ENCODE measurements around the gene AGPAT1.
"Not testable (repeated sequence)": the region's sequence is repeated elsewhere in the genome, so short reads cannot be mapped to it uniquely, and the experiment has no call there.

AGPAT1 gene

GRCh38 chr6:32186151-32186840 is 10.4 kb upstream of the AGPAT1 start:
- Histone ChIP-seq H3K4me1 (ENCODE audit: control insufficient read depth in 2 of 2, insufficient read depth in 2 of 2, low read length in 2 of 2) (peaks cover 23 to 25% of the 10 kb centered on the region in 2 donors), H3K27ac (ENCODE audit: low read depth in 2 of 2, low read length in 2 of 2) (peak overlapping the region; percentile 36 to 43), H3K36me3 (ENCODE audit: control insufficient read depth in 2 of 2, insufficient read depth in 2 of 2, low read length in 2 of 2) (peaks cover 15 to 36% of the 10 kb centered on the region in 2 donors)
- H3K9me3 ChIP-seq (ENCODE audit: control insufficient read depth in 2 of 2, low read length in 2 of 2); H3K9ac ChIP-seq (ENCODE audit: low read depth in 1 of 2, low read length in 2 of 2); H3K4me3 ChIP-seq (ENCODE audit: low read length in 2 of 2); H3K27me3 ChIP-seq (ENCODE audit: control insufficient read depth in 2 of 2, insufficient read depth in 2 of 2, low read length in 2 of 2): not testable (repeated sequence)

- not testable (repeated sequence) for H3K9me3 ChIP-seq (ENCODE audit: control insufficient read depth in 2 of 2, low read length in 2 of 2); H3K27me3 ChIP-seq (ENCODE audit: control insufficient read depth in 2 of 2, insufficient read depth in 2 of 2, low read length in 2 of 2); H3K4me3 ChIP-seq (ENCODE audit: low read length in 2 of 2); H3K9ac ChIP-seq (ENCODE audit: low read depth in 1 of 2, low read length in 2 of 2)
- Histone ChIP-seq H3K4me1 (ENCODE audit: control insufficient read depth in 2 of 2, insufficient read depth in 2 of 2, low read length in 2 of 2) (peaks cover 17 to 23% of the 10 kb centered on the region in 2 donors), H3K36me3 (ENCODE audit: control insufficient read depth in 2 of 2, insufficient read depth in 2 of 2, low read length in 2 of 2) (peaks cover 19 to 42% of the 10 kb centered on the region in 2 donors), H3K27ac (ENCODE audit: low read depth in 2 of 2, low read length in 2 of 2) (peak overlapping the region; percentile 36 to 43)
Observed at GRCh38 chr6:32185681-32186131, 9.8 kb upstream of the AGPAT1 start.

- Histone ChIP-seq H3K4me3 (ENCODE audit: low read length in 2 of 2) (no peak within 1 kb of the TSS), H3K4me1 (ENCODE audit: control insufficient read depth in 2 of 2, insufficient read depth in 2 of 2, low read length in 2 of 2) (peaks cover 16 to 25% of the 10 kb centered on the region in 2 donors), H3K9me3 (ENCODE audit: control insufficient read depth in 2 of 2, low read length in 2 of 2) (no peaks in the 10 kb centered on the region), H3K27ac (ENCODE audit: low read depth in 2 of 2, low read length in 2 of 2) (peak within 1 kb of the TSS in 1 of 2 donors; percentile 12), H3K36me3 (ENCODE audit: control insufficient read depth in 2 of 2, insufficient read depth in 2 of 2, low read length in 2 of 2) (peaks cover 19 to 46% of the 10 kb centered on the region in 2 donors), H3K9ac (ENCODE audit: low read depth in 1 of 2, low read length in 2 of 2) (no peak within 1 kb of the TSS), H3K27me3 (ENCODE audit: control insufficient read depth in 2 of 2, insufficient read depth in 2 of 2, low read length in 2 of 2) (no peaks in the 10 kb centered on the region)
Observed at GRCh38 chr6:32184084-32184640, 8.3 kb upstream of the AGPAT1 start, which contains the start of gene AGER. TSS of gene AGER (minus strand) at chr6:32184253. CDS start at chr6:32184222, 31 bp downstream.

GRCh38 chr6:32183483-32184083 is 7.7 kb upstream of the AGPAT1 start:
- H3K36me3 ChIP-seq (ENCODE audit: control insufficient read depth in 2 of 2, insufficient read depth in 2 of 2, low read length in 2 of 2), result peaks cover 19 to 46% of the 10 kb centered on the region in 2 donors
- no peaks in the 10 kb centered on the region for H3K9me3 ChIP-seq (ENCODE audit: control insufficient read depth in 2 of 2, low read length in 2 of 2)
- H3K4me3 ChIP-seq (ENCODE audit: low read length in 2 of 2), result no peak overlapping the region
- no peaks in the 10 kb centered on the region for H3K27me3 ChIP-seq (ENCODE audit: control insufficient read depth in 2 of 2, insufficient read depth in 2 of 2, low read length in 2 of 2)
- H3K4me1 ChIP-seq (ENCODE audit: control insufficient read depth in 2 of 2, insufficient read depth in 2 of 2, low read length in 2 of 2), result peaks cover 16 to 24% of the 10 kb centered on the region in 2 donors
- no peak overlapping the region for H3K9ac ChIP-seq (ENCODE audit: low read depth in 1 of 2, low read length in 2 of 2)
- H3K27ac ChIP-seq (ENCODE audit: low read depth in 2 of 2, low read length in 2 of 2), result no peak overlapping the region

- H3K9me3 ChIP-seq (ENCODE audit: control insufficient read depth in 2 of 2, low read length in 2 of 2), result no peaks in the 10 kb centered on the region
- no peak overlapping the region for H3K27ac ChIP-seq (ENCODE audit: low read depth in 2 of 2, low read length in 2 of 2)
- no peaks in the 10 kb centered on the region for H3K27me3 ChIP-seq (ENCODE audit: control insufficient read depth in 2 of 2, insufficient read depth in 2 of 2, low read length in 2 of 2)
- H3K4me3 ChIP-seq (ENCODE audit: low read length in 2 of 2), result no peak overlapping the region
- peaks cover 19 to 46% of the 10 kb centered on the region in 2 donors for H3K36me3 ChIP-seq (ENCODE audit: control insufficient read depth in 2 of 2, insufficient read depth in 2 of 2, low read length in 2 of 2)
- H3K4me1 ChIP-seq (ENCODE audit: control insufficient read depth in 2 of 2, insufficient read depth in 2 of 2, low read length in 2 of 2), result peaks cover 15 to 22% of the 10 kb centered on the region in 2 donors
- H3K9ac ChIP-seq (ENCODE audit: low read depth in 1 of 2, low read length in 2 of 2), result no peak overlapping the region
Observed at GRCh38 chr6:32183030-32183429, 7.1 kb upstream of the AGPAT1 start.

GRCh38 chr6:32182555-32182981 is 6.7 kb upstream of the AGPAT1 start:
- Histone ChIP-seq H3K4me1 (ENCODE audit: control insufficient read depth in 2 of 2, insufficient read depth in 2 of 2, low read length in 2 of 2) (peaks cover 14 to 22% of the 10 kb centered on the region in 2 donors), H3K27me3 (ENCODE audit: control insufficient read depth in 2 of 2, insufficient read depth in 2 of 2, low read length in 2 of 2) (no peaks in the 10 kb centered on the region), H3K4me3 (ENCODE audit: low read length in 2 of 2) (no peak overlapping the region), H3K36me3 (ENCODE audit: control insufficient read depth in 2 of 2, insufficient read depth in 2 of 2, low read length in 2 of 2) (peaks cover 19 to 43% of the 10 kb centered on the region in 2 donors), H3K9ac (ENCODE audit: low read depth in 1 of 2, low read length in 2 of 2) (no peak overlapping the region), H3K27ac (ENCODE audit: low read depth in 2 of 2, low read length in 2 of 2) (no peak overlapping the region), H3K9me3 (ENCODE audit: control insufficient read depth in 2 of 2, low read length in 2 of 2) (no peaks in the 10 kb centered on the region)

- Histone ChIP-seq H3K9ac (ENCODE audit: low read depth in 1 of 2, low read length in 2 of 2) (no peak overlapping the region), H3K27ac (ENCODE audit: low read depth in 2 of 2, low read length in 2 of 2) (no peak overlapping the region), H3K9me3 (ENCODE audit: control insufficient read depth in 2 of 2, low read length in 2 of 2) (no peaks in the 10 kb centered on the region), H3K27me3 (ENCODE audit: control insufficient read depth in 2 of 2, insufficient read depth in 2 of 2, low read length in 2 of 2) (no peaks in the 10 kb centered on the region), H3K4me3 (ENCODE audit: low read length in 2 of 2) (no peak overlapping the region), H3K4me1 (ENCODE audit: control insufficient read depth in 2 of 2, insufficient read depth in 2 of 2, low read length in 2 of 2) (peaks cover 15 to 27% of the 10 kb centered on the region in 2 donors), H3K36me3 (ENCODE audit: control insufficient read depth in 2 of 2, insufficient read depth in 2 of 2, low read length in 2 of 2) (peaks cover 19 to 38% of the 10 kb centered on the region in 2 donors)
Observed at GRCh38 chr6:32181915-32182529, 6.1 kb upstream of the AGPAT1 start.

- Histone ChIP-seq H3K27me3 (ENCODE audit: control insufficient read depth in 2 of 2, insufficient read depth in 2 of 2, low read length in 2 of 2) (no peaks in the 10 kb centered on the region), H3K9me3 (ENCODE audit: control insufficient read depth in 2 of 2, low read length in 2 of 2) (no peaks in the 10 kb centered on the region), H3K27ac (ENCODE audit: low read depth in 2 of 2, low read length in 2 of 2) (no peak overlapping the region), H3K9ac (ENCODE audit: low read depth in 1 of 2, low read length in 2 of 2) (no peak overlapping the region), H3K4me1 (ENCODE audit: control insufficient read depth in 2 of 2, insufficient read depth in 2 of 2, low read length in 2 of 2) (peaks cover 19 to 35% of the 10 kb centered on the region in 2 donors), H3K4me3 (ENCODE audit: low read length in 2 of 2) (no peak overlapping the region), H3K36me3 (ENCODE audit: control insufficient read depth in 2 of 2, insufficient read depth in 2 of 2, low read length in 2 of 2) (peaks cover 15 to 30% of the 10 kb centered on the region in 2 donors)
Observed at GRCh38 chr6:32181148-32181702, 5.3 kb upstream of the AGPAT1 start.

GRCh38 chr6:32179766-32180405 is 4.0 kb upstream of the AGPAT1 start:
- H3K27me3 ChIP-seq (ENCODE audit: control insufficient read depth in 2 of 2, insufficient read depth in 2 of 2, low read length in 2 of 2), result no peaks in the 10 kb centered on the region
- H3K27ac ChIP-seq (ENCODE audit: low read depth in 2 of 2, low read length in 2 of 2), result no peak overlapping the region
- peak overlapping the region in 1 of 2 donors; percentile 91 for H3K4me3 ChIP-seq (ENCODE audit: low read length in 2 of 2)
- H3K9ac ChIP-seq (ENCODE audit: low read depth in 1 of 2, low read length in 2 of 2), result no peak overlapping the region
- H3K9me3 ChIP-seq (ENCODE audit: control insufficient read depth in 2 of 2, low read length in 2 of 2), result no peaks in the 10 kb centered on the region
- H3K4me1 ChIP-seq (ENCODE audit: control insufficient read depth in 2 of 2, insufficient read depth in 2 of 2, low read length in 2 of 2), result peaks cover 28 to 45% of the 10 kb centered on the region in 2 donors
- H3K36me3 ChIP-seq (ENCODE audit: control insufficient read depth in 2 of 2, insufficient read depth in 2 of 2, low read length in 2 of 2), result peaks cover 15 to 30% of the 10 kb centered on the region in 2 donors

Data from mucosa of rectum (tissue), 2 donors.